Suprapubic skin (tissue), 4 donors: ENCODE measurements around the gene NPHP1. TPM values are rescaled to one million over a fixed set of nuclear protein-coding genes. Genes with fewer than 3 reads are reported as not detected.
A peak's percentile ranks its signal among the peaks of the same experiment; 100 is the strongest.
"Not testable (repeated sequence)": the region's sequence is repeated elsewhere in the genome, so short reads cannot be mapped to it uniquely, and the experiment has no call there.

ENCODE experiments used
- DNase-seq, 2 donors: peaks; one replicate each; pipeline ENCODE4 v3.0.0-alpha.2; 2019; ENCODE audit warnings: low spot score in 2 of 2
- H3K27ac ChIP-seq: fragments of 200-600 bp; sonication (generic); one replicate; pipeline ENCODE4 v1.5.1; 2019
- H3K27me3 ChIP-seq: fragments of 200-600 bp; sonication (generic); one replicate; pipeline ENCODE4 v1.5.1; 2019
- H3K36me3 ChIP-seq: fragments of 200-600 bp; sonication (generic); one replicate; pipeline ENCODE4 v1.5.1; 2019
- H3K4me1 ChIP-seq: fragments of 200-600 bp; sonication (generic); one replicate; pipeline ENCODE4 v1.5.1; 2019
- H3K4me3 ChIP-seq: fragments of 200-600 bp; sonication (generic); one replicate; pipeline ENCODE4 v1.5.1; 2019; ENCODE audit warnings: mild to moderate bottlenecking
- H3K9me3 ChIP-seq: fragments of 200-600 bp; sonication (generic); one replicate; pipeline ENCODE4 v1.5.1; 2019
- EP300 ChIP-seq: sonication (generic); formaldehyde crosslinking; IDR thresholded peaks from one replicate; pipeline ENCODE4 v1.6.1; 2017; ENCODE audit warnings: antibody characterized with exemption
- POLR2A ChIP-seq, 2 donors: fragments of 450-650 bp; IDR thresholded peaks; one replicate each; pipeline ENCODE4 v1.6.1; 2017; ENCODE audit warnings: antibody characterized with exemption in 2 of 2, mild to moderate bottlenecking in 2 of 2, moderate library complexity in 2 of 2
- POLR2AphosphoS5 ChIP-seq, 3 donors: sonication (generic); formaldehyde crosslinking; IDR thresholded peaks; one replicate each; pipeline ENCODE4 v1.6.1; 2017; ENCODE audit warnings: antibody characterized with exemption in 3 of 3
- WGBS: methylation state at CpG from one replicate; pipeline ENCODE4 v1.1.5; 2018; 5-methylcytosine and 5-hydroxymethylcytosine counted together
- total RNA-seq, 4 donors: library from RNA; depleted of rRNA; stranded (reverse); fragments of >200 nt; gene quantifications; one replicate each; pipeline ENCODE4 v1.1.0, GENCODE V29; 2016
- TF ChIP-seq, protein P1 (sequence below), 2 donors: fragments of 200-600 bp in 1 of 2; fragments of 450-650 bp in 1 of 2; sonication (generic) in 1 of 2; IDR thresholded peaks; one replicate each; pipeline ENCODE4 v1.5.1; 2016 to 2019; ENCODE audit warnings: antibody characterized with exemption in 2 of 2, mild to moderate bottlenecking in 1 of 2, moderate library complexity in 1 of 2

NPHP1 gene
- total RNA-seq, 4 donors from 2014 or later, result 1.9 to 6.5 (median 3.2) TPM

DNA sequence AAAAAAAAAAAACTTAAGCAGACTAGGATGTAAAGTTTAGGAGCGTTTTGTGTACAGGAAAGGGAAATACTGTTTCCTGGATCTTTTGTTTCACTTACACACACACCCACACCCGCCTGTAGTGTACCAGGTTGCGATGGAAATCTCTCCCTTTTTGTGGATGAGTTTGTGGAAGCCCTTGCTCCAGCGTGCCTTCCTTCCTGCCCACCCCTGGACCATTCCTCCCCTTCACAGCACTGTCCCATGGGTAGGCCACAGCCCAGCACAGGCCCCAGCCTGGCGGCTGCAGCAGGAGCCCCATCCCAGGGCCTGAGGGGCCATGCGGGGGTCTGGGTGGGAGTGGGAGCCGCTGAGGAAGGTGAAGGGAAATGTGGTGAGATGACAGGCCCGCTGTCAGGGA is 104.3 kb downstream of the NPHP1 start:
- H3K36me3 ChIP-seq, result no peaks in the 10 kb centered on the region
- no peaks in the 10 kb centered on the region for H3K27me3 ChIP-seq
- no peak overlapping the region for H3K4me3 ChIP-seq
- DNase-seq, result no peak
- 70% methylated on average over 8 of the region's 8 CpGs for WGBS
- no peak for TF ChIP-seq EP300
- TF ChIP-seq POLR2A (IDR thresholded peaks at IDR 0.05), result no peak
- TF ChIP-seq POLR2AphosphoS5 (IDR thresholded peaks at IDR 0.05), result no peak
- TF ChIP-seq, protein P1, sequence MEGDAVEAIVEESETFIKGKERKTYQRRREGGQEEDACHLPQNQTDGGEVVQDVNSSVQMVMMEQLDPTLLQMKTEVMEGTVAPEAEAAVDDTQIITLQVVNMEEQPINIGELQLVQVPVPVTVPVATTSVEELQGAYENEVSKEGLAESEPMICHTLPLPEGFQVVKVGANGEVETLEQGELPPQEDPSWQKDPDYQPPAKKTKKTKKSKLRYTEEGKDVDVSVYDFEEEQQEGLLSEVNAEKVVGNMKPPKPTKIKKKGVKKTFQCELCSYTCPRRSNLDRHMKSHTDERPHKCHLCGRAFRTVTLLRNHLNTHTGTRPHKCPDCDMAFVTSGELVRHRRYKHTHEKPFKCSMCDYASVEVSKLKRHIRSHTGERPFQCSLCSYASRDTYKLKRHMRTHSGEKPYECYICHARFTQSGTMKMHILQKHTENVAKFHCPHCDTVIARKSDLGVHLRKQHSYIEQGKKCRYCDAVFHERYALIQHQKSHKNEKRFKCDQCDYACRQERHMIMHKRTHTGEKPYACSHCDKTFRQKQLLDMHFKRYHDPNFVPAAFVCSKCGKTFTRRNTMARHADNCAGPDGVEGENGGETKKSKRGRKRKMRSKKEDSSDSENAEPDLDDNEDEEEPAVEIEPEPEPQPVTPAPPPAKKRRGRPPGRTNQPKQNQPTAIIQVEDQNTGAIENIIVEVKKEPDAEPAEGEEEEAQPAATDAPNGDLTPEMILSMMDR (IDR thresholded peaks at IDR 0.05), result no peak
- H3K9me3 ChIP-seq, result no peaks in the 10 kb centered on the region
- peak overlapping the region; percentile 87 for H3K27ac ChIP-seq
- peaks cover 51% of the 10 kb centered on the region for H3K4me1 ChIP-seq

GRCh38 chr2:110099471-110100225 is 105.2 kb downstream of the NPHP1 start:
- H3K4me1 ChIP-seq, result peaks cover 43% of the 10 kb centered on the region
- no peaks in the 10 kb centered on the region for H3K9me3 ChIP-seq
- DNase-seq, result no peak
- H3K27me3 ChIP-seq, result no peaks in the 10 kb centered on the region
- TF ChIP-seq POLR2AphosphoS5 (IDR thresholded peaks at IDR 0.05) (no peak), POLR2A (IDR thresholded peaks at IDR 0.05) (no peak), EP300 (no peak)
- TF ChIP-seq, protein P1 (IDR thresholded peaks at IDR 0.05), result no peak
- 79% methylated on average over 10 of the region's 10 CpGs for WGBS
- H3K27ac ChIP-seq, result peak overlapping the region; percentile 87
- H3K4me3 ChIP-seq, result no peak overlapping the region
- H3K36me3 ChIP-seq, result no peaks in the 10 kb centered on the region

DNA sequence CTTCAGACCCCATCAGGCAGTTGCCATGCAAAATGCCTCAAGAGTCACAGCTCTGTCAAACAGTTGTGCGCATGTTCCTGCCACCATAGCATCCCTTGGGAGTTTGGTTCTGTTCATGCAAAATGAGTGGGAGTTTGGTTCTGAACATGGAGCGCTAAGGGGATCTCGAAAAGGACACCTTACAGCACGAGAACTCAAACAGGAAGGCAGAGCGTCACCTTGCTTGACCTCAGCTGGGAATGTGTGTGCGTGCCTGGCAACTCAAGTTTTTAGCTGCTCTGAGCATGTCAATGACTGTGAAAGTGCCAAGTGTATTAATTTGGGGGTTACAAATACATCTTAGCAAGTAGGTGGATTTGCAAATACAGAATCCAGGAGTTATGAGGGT is 105.8 kb downstream of the NPHP1 start:
- no peak overlapping the region for H3K4me3 ChIP-seq
- H3K27ac ChIP-seq, result no peak overlapping the region
- DNase-seq, result no peak
- no peaks in the 10 kb centered on the region for H3K9me3 ChIP-seq
- WGBS, result 78% methylated on average over 6 of the region's 6 CpGs
- TF ChIP-seq POLR2AphosphoS5 (IDR thresholded peaks at IDR 0.05) (no peak), EP300 (no peak), POLR2A (IDR thresholded peaks at IDR 0.05) (no peak)
- H3K36me3 ChIP-seq, result no peaks in the 10 kb centered on the region
- no peaks in the 10 kb centered on the region for H3K27me3 ChIP-seq
- peaks cover 41% of the 10 kb centered on the region for H3K4me1 ChIP-seq

DNA sequence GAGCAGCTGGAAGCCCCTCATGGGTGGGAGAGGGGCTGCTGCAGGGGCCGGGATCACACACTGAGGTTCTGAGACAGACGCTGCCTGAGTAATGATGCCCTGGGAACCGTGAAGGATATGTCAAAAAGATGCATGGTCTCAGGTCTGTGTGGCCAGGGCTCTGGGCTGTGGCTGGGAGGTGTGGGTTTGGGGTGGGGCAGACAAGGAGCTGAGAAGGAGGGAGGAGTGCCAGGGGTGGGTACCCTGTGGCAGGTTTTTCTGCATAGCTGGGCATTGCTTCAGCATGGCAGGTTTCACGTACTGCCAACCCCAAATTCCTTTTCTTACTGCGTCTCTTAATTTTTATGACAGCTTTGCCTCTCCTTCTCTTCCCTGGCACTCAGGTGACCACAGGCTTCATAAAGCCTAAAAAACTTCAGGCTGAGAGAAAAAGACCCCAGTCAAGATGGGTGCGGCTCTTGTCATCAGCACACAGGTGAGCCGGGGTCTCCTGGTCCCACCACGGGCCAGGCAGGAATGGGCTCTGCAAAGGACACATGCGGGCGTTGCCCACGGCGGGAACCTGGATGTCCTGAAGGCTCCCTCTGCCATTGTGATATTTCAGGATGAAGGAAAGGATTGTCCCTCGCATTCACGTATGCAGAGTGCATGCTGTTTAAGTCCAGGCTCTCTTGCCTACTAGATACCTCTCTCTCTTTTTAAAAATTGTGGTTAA is 107.2 kb downstream of the NPHP1 start:
- H3K27ac ChIP-seq, result no peak overlapping the region
- H3K36me3 ChIP-seq, result no peaks in the 10 kb centered on the region
- 52% methylated on average over 14 of the region's 14 CpGs for WGBS
- no peaks in the 10 kb centered on the region for H3K27me3 ChIP-seq
- no peak overlapping the region for H3K4me3 ChIP-seq
- no peak for DNase-seq
- H3K9me3 ChIP-seq, result no peaks in the 10 kb centered on the region
- TF ChIP-seq EP300 (no peak), POLR2AphosphoS5 (IDR thresholded peaks at IDR 0.05) (no peak), POLR2A (IDR thresholded peaks at IDR 0.05) (no peak)
- TF ChIP-seq, protein P1 (IDR thresholded peaks at IDR 0.05), result no peak
- H3K4me1 ChIP-seq, result peaks cover 41% of the 10 kb centered on the region

DNA sequence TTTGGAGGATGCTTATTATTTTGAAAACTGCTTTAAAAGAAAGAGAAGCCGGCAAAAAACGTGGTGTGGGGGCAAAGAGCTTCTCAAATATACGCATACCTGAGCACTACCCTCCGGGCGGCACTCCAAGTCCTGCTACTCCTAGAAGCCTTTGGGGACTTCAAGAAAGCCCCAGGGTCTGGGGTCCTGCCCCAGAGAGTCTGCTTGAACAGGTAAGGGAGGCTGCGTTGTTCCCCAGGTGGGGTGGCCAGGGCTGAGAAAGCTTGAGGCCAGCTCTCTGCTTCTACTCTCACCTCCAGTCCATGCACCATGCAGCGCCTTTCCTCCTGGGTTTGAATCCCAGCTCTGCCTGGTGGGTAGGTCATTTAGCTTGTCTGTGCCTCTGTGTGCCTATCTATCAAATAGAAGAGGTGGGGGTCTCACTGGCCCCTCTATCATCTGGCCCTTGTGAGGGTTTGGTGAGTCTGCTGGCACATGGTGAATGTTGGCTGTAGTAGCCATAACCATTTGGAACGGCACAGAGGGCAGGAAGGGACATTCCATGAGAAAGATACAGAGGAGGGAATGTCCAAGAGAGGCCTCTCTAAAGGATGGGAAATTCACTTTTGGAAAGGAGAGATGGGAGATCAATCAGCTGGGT is 108.7 kb downstream of the NPHP1 start:
- TF ChIP-seq EP300 (no peak), POLR2A (IDR thresholded peaks at IDR 0.05) (no peak), POLR2AphosphoS5 (IDR thresholded peaks at IDR 0.05) (no peak)
- TF ChIP-seq, protein P1 (IDR thresholded peaks at IDR 0.05), result no peak
- no peaks in the 10 kb centered on the region for H3K9me3 ChIP-seq
- no peaks in the 10 kb centered on the region for H3K36me3 ChIP-seq
- H3K27me3 ChIP-seq, result no peaks in the 10 kb centered on the region
- H3K4me3 ChIP-seq, result no peak overlapping the region
- WGBS, result 92% methylated on average over 8 of the region's 8 CpGs
- H3K27ac ChIP-seq, result no peak overlapping the region
- H3K4me1 ChIP-seq, result peaks cover 27% of the 10 kb centered on the region
- peak in 1 of 2 donors; percentile 67 for DNase-seq

DNA sequence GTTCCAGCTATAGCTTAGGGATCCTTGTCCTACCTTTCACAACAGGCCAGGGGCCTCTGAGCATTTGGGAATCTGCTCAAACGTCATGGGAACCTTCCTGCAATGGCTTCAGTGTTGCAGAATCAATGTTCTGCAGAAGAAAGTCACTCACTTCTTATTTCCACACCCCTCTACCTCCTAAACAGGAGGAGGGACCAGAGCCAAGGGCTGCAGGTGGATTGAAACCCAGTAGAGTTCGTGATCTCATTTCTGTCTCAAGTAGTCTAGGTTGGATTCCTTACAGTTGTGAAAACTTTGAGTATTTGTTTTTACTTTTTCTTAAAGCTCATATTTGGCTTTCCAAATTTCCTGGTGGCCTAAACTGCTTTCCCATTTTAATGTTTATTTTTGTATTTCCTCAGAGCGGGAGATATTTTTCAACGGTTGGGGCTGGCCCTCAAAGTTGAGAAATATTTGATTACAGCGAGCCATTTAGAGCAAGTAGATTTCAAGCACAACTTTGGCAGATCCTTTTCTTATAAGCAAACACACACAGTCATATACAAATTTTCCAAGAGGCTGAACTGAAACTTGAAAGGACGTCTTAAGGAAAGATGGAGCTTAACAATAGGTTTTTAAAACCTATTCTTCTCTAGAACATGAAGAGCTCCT is 109.8 kb downstream of the NPHP1 start:
- not testable (repeated sequence) for H3K36me3 ChIP-seq, DNase-seq, H3K9me3 ChIP-seq, H3K27me3 ChIP-seq, H3K27ac ChIP-seq, H3K4me3 ChIP-seq
- 53% methylated on average over 5 of the region's 6 CpGs for WGBS
- H3K4me1 ChIP-seq, result peaks cover 20% of the 10 kb centered on the region

GRCh38 chr2:110093924-110094323 is 110.9 kb downstream of the NPHP1 start:
- not testable (repeated sequence) for H3K27ac ChIP-seq, H3K9me3 ChIP-seq, H3K36me3 ChIP-seq, H3K4me3 ChIP-seq, H3K27me3 ChIP-seq, DNase-seq
- no CpG with 5 or more reads among the region's 6 CpGs for WGBS
- H3K4me1 ChIP-seq, result peaks cover 12% of the 10 kb centered on the region

DNA sequence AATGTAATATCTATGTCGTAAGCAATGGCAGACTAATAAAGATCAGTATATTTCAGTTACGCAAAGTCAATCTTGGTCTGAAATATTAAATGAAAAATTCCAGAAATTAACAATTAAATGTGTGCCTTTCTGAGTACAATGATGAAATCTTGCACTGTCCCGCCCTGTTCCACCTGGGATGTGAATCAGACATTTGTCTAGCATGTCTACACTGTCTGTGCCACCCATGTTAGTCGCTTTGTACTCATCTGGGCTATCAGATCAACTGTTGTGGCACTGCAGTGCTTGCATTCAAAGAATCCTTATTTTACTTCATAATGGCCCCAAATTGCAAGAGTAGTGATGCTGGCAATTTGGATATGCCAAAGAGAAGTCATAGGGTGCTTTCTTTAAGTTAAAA is 114.6 kb downstream of the NPHP1 start:
- H3K4me3 ChIP-seq, DNase-seq, H3K36me3 ChIP-seq, H3K27ac ChIP-seq, H3K4me1 ChIP-seq, H3K9me3 ChIP-seq, H3K27me3 ChIP-seq: not testable (repeated sequence)
- WGBS, result no CpG with 5 or more reads among the region's 4 CpGs
